KMS-11 (cell line): Measurements from ENCODE around the gene PC.

Source experiments
- H2AFZ ChIP-seq: fragments of 200-600 bp; sonication (generic); 2 replicates; pipeline ENCODE4 v1.6.1; 2016; ENCODE audit warnings: antibody characterized with exemption, mixed run types, low read depth
- H3K27ac ChIP-seq: fragments of 200-600 bp; sonication (generic); 2 replicates; pipeline ENCODE4 v1.6.1; 2016; ENCODE audit warnings: mild to moderate bottlenecking, mixed run types
- H3K27me3 ChIP-seq: fragments of 200-600 bp; sonication (generic); 2 replicates; pipeline ENCODE4 v1.6.1; 2017; ENCODE audit warnings: mild to moderate bottlenecking, low read depth, mixed run types, moderate library complexity; ENCODE audit not compliant: insufficient read depth
- H3K36me3 ChIP-seq: fragments of 200-600 bp; sonication (generic); 2 replicates; pipeline ENCODE4 v1.6.1; 2017; ENCODE audit warnings: mild to moderate bottlenecking, mixed run types; ENCODE audit not compliant: insufficient read depth
- H3K4me1 ChIP-seq: fragments of 200-600 bp; sonication (generic); 2 replicates; pipeline ENCODE4 v1.6.1; 2016; ENCODE audit warnings: mild to moderate bottlenecking, low read depth, mixed run types; ENCODE audit not compliant: poor library complexity, severe bottlenecking
- H3K4me2 ChIP-seq: fragments of 200-600 bp; sonication (generic); 2 replicates; pipeline ENCODE4 v1.7.0; 2016; ENCODE audit warnings: mild to moderate bottlenecking, mixed run types
- H3K4me3 ChIP-seq: fragments of 200-600 bp; sonication (generic); IDR thresholded peaks from 2 replicates; pipeline ENCODE4 v1.6.1; 2017; ENCODE audit warnings: low read depth, low read length, mixed read lengths; ENCODE audit not compliant: insufficient read depth
- H3K79me2 ChIP-seq: fragments of 200-600 bp; sonication (generic); 2 replicates; pipeline ENCODE4 v1.6.1; 2016; ENCODE audit warnings: low read depth, mixed run types; ENCODE audit not compliant: insufficient read depth
- H3K9ac ChIP-seq: fragments of 200-600 bp; sonication (generic); 2 replicates; pipeline ENCODE4 v1.6.1; 2016; ENCODE audit warnings: mild to moderate bottlenecking, mixed run types
- H4K20me1 ChIP-seq: fragments of 200-600 bp; sonication (generic); 2 replicates; pipeline ENCODE4 v1.6.1; 2016; ENCODE audit warnings: mild to moderate bottlenecking, mixed run types; ENCODE audit not compliant: insufficient read depth
- CTCF ChIP-seq: fragments of 200-600 bp; sonication (generic); conservative IDR thresholded peaks from 2 replicates; pipeline ENCODE4 v1.6.1; 2017; ENCODE audit warnings: low read depth, mild to moderate bottlenecking, antibody characterized with exemption, low read length, moderate library complexity, mixed read lengths

Gene PC

GRCh38 chr11:66864172-66864901 lies 93.8 kb downstream of the PC start:
- no peaks in the 10 kb centered on the region for H3K36me3 ChIP-seq
- TF ChIP-seq CTCF = no peak
- H3K79me2 ChIP-seq = no peaks in the 10 kb centered on the region
- H4K20me1 ChIP-seq = no peaks in the 10 kb centered on the region
- no peak overlapping the region for H3K4me2 ChIP-seq
- H2AFZ ChIP-seq = no peak overlapping the region
- no peak overlapping the region for H3K27ac ChIP-seq
- no peak overlapping the region for H3K9ac ChIP-seq
- H3K4me1 ChIP-seq = peaks cover 35% of the 10 kb centered on the region
- no peak overlapping the region for H3K4me3 ChIP-seq
- no peaks in the 10 kb centered on the region for H3K27me3 ChIP-seq

GRCh38 chr11:66863428-66864125 lies 94.6 kb downstream of the PC start:
- no peak overlapping the region for H3K9ac ChIP-seq
- H3K4me1 ChIP-seq = peaks cover 27% of the 10 kb centered on the region
- H2AFZ ChIP-seq = no peak overlapping the region
- no peaks in the 10 kb centered on the region for H4K20me1 ChIP-seq
- no peak overlapping the region for H3K4me3 ChIP-seq
- no peaks in the 10 kb centered on the region for H3K27me3 ChIP-seq
- H3K79me2 ChIP-seq = no peaks in the 10 kb centered on the region
- H3K36me3 ChIP-seq = no peaks in the 10 kb centered on the region
- H3K27ac ChIP-seq = no peak overlapping the region
- no peak for TF ChIP-seq CTCF
- no peak overlapping the region for H3K4me2 ChIP-seq

- Histone ChIP-seq H3K4me2 (no peak overlapping the region), H3K4me1 (peaks cover 18% of the 10 kb centered on the region), H2AFZ (no peak overlapping the region), H3K9ac (no peak overlapping the region), H3K27me3 (no peaks in the 10 kb centered on the region), H3K4me3 (no peak overlapping the region), H3K36me3 (no peaks in the 10 kb centered on the region), H4K20me1 (no peaks in the 10 kb centered on the region), H3K79me2 (peaks cover 5% of the 10 kb centered on the region; the same call in 1 of the 2 replicates), H3K27ac (no peak overlapping the region)
- no peak for TF ChIP-seq CTCF
Measured at GRCh38 chr11:66862559-66863037, 95.6 kb downstream of the PC start.

GRCh38 chr11:66861774-66862558 lies 96.2 kb downstream of the PC start:
- H3K27me3 ChIP-seq = no peaks in the 10 kb centered on the region
- H3K9ac ChIP-seq = no peak overlapping the region
- no peak for TF ChIP-seq CTCF
- no peaks in the 10 kb centered on the region for H3K36me3 ChIP-seq
- H3K4me1 ChIP-seq = peaks cover 11% of the 10 kb centered on the region
- H2AFZ ChIP-seq = no peak overlapping the region
- no peak overlapping the region for H3K4me2 ChIP-seq
- no peak overlapping the region for H3K4me3 ChIP-seq
- H3K27ac ChIP-seq = no peak overlapping the region
- H4K20me1 ChIP-seq = no peaks in the 10 kb centered on the region
- H3K79me2 ChIP-seq = peaks cover 9% of the 10 kb centered on the region; the same call in 1 of the 2 replicates
